ENCODE data around the gene VPS35L.

DNA sequence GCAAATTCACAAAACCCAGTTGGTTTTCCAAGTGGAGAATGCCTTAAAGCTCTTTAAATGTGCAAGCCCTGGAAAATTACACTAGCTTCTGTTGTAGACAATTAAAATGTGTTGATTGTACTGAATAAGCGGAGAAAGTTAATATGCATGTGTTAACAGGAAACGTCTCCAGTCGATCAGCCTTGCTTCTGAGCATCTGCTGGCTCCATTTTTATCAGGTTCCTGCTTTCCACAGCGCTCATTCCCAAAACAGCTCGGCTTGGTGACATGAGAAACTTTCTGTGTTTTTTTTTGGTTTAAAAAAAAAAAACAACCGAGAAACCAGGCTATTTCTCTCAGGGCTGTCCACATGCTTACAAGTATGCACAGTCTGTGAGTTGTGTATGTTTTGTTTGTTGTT is 60.7 kb downstream of the VPS35L start:
- TF ChIP-seq, protein P1, sequence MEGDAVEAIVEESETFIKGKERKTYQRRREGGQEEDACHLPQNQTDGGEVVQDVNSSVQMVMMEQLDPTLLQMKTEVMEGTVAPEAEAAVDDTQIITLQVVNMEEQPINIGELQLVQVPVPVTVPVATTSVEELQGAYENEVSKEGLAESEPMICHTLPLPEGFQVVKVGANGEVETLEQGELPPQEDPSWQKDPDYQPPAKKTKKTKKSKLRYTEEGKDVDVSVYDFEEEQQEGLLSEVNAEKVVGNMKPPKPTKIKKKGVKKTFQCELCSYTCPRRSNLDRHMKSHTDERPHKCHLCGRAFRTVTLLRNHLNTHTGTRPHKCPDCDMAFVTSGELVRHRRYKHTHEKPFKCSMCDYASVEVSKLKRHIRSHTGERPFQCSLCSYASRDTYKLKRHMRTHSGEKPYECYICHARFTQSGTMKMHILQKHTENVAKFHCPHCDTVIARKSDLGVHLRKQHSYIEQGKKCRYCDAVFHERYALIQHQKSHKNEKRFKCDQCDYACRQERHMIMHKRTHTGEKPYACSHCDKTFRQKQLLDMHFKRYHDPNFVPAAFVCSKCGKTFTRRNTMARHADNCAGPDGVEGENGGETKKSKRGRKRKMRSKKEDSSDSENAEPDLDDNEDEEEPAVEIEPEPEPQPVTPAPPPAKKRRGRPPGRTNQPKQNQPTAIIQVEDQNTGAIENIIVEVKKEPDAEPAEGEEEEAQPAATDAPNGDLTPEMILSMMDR (conservative IDR thresholded peaks at IDR 0.05; ENCODE audit: low read depth, low read length), result no peak
- no peak for TF ChIP-seq EZH2 (IDR thresholded peaks at IDR 0.05; ENCODE audit: borderline replicate concordance, low read depth, low read length, poor library complexity, severe bottlenecking)

Data from A673 (cell line).